Measurements from ENCODE around the gene PRR19.

GRCh38 chr19:42288387-42288786, 13.5 kb upstream of the PRR19 start:
- TF ChIP-seq CTCF (IDR thresholded peaks at IDR 0.05; ENCODE audit: insufficient read depth, low read length), result no peak
- no peak for TF ChIP-seq POLR2AphosphoS5 (IDR thresholded peaks at IDR 0.05; ENCODE audit: low read depth)
- TF ChIP-seq REST (IDR thresholded peaks at IDR 0.05; ENCODE audit: insufficient replicate concordance, low read depth), result no peak
- TF ChIP-seq GABPA (IDR thresholded peaks at IDR 0.05; ENCODE audit: low read depth), result no peak

Measured in HL-60 (cell line).